Keratinocyte (primary cell): ENCODE measurements around the gene MGAT5B. TPM values are rescaled to one million over a fixed set of nuclear protein-coding genes. Genes with fewer than 3 reads are reported as not detected.

ENCODE experiments used
- DNase-seq: peaks from one replicate; pipeline ENCODE4 v3.0.0-alpha.2; 2011; ENCODE audit warnings: low read depth, missing footprints, low spot score
- FAIRE-seq: peaks from 2 replicates; lab custom pipeline; 2011; peaks lifted over from hg19 to GRCh38; lab: Jason Lieb, UNC
- H2AFZ ChIP-seq: 2 replicates; pipeline ENCODE4 v1.6.0; 2012; ENCODE audit warnings: low read length, control low read depth, inconsistent platforms; ENCODE audit not compliant: control insufficient read depth
- H3K27ac ChIP-seq: 2 replicates; pipeline ENCODE4 v1.5.1; 2011; ENCODE audit warnings: low read length; ENCODE audit not compliant: control insufficient read depth, insufficient read depth
- H3K27me3 ChIP-seq: 3 replicates; pipeline ENCODE4 v1.6.0; 2011; ENCODE audit warnings: low read length; ENCODE audit not compliant: control insufficient read depth, insufficient read depth; ENCODE audit errors: extremely low read depth
- H3K36me3 ChIP-seq, 2 experiments: 2 replicates in 1 of 2; 3 replicates in 1 of 2; pipeline ENCODE4 v1.5.1; 2011; ENCODE audit warnings: low read length in 2 of 2, mild to moderate bottlenecking in 1 of 2; ENCODE audit not compliant: control insufficient read depth in 2 of 2, insufficient read depth in 2 of 2; ENCODE audit errors: extremely low read depth in 1 of 2
- H3K4me1 ChIP-seq: 3 replicates; pipeline ENCODE4 v1.5.1; 2011; ENCODE audit warnings: low read length; ENCODE audit not compliant: control insufficient read depth, insufficient read depth; ENCODE audit errors: extremely low read depth
- H3K4me2 ChIP-seq: 3 replicates; pipeline ENCODE4 v1.6.0; 2011; ENCODE audit warnings: low read depth, low read length; ENCODE audit not compliant: control insufficient read depth, insufficient read depth; ENCODE audit errors: extremely low read depth
- H3K4me3 ChIP-seq, 3 experiments: fragments of 200-600 bp in 1 of 3; sonication (generic) in 1 of 3; 2 replicates in 2 of 3; 3 replicates in 1 of 3; pipeline ENCODE4 v1.5.1; 2011 to 2016; ENCODE audit warnings: low read length in 3 of 3, mild to moderate bottlenecking in 3 of 3, control low read depth in 2 of 3, inconsistent platforms in 1 of 3, low read depth in 1 of 3, mixed read lengths in 1 of 3, mixed run types in 1 of 3, moderate library complexity in 1 of 3; ENCODE audit not compliant: control insufficient read depth in 2 of 3, insufficient read depth in 2 of 3; ENCODE audit errors: extremely low read depth in 1 of 3
- H3K79me2 ChIP-seq: 2 replicates; pipeline ENCODE4 v1.6.0; 2012; ENCODE audit warnings: low read length; ENCODE audit not compliant: control insufficient read depth, insufficient read depth
- H3K9ac ChIP-seq: 3 replicates; pipeline ENCODE4 v1.6.0; 2011; ENCODE audit warnings: low read length; ENCODE audit not compliant: control insufficient read depth, insufficient read depth; ENCODE audit errors: extremely low read depth
- H3K9me1 ChIP-seq: 3 replicates; pipeline ENCODE4 v1.6.0; 2011; ENCODE audit warnings: low read length; ENCODE audit not compliant: control insufficient read depth, insufficient read depth; ENCODE audit errors: extremely low read depth
- H3K9me3 ChIP-seq: 2 replicates; pipeline ENCODE4 v1.5.1; 2012; ENCODE audit warnings: low read depth, low read length; ENCODE audit not compliant: control insufficient read depth
- H4K20me1 ChIP-seq: 3 replicates; pipeline ENCODE4 v1.6.0; 2011; ENCODE audit warnings: low read length; ENCODE audit not compliant: control insufficient read depth, insufficient read depth; ENCODE audit errors: extremely low read depth
- EZH2 ChIP-seq: IDR thresholded peaks from one replicate; pipeline ENCODE4 v1.6.1; 2012; ENCODE audit warnings: inconsistent platforms, mild to moderate bottlenecking, low read length, moderate library complexity
- dilution Hi-C: fragments of 300-500 bp; cut with MboI; formaldehyde crosslinking; loops from one replicate; pipeline ENCODE4 v1.7.0; 2020; ENCODE audit warnings: low sequenced_read_pairs; ENCODE audit not compliant: extremely low pct_ligation_motif_present
- polyA plus RNA-seq, 5 experiments: library from polyadenylated mRNA; depleted of rRNA in 3 of 5; stranded (reverse) in 3 of 5; stranded (forward) in 1 of 5; unstranded in 1 of 5; fragments of >200 nt; gene quantifications; 1 replicate in 1 of 5; 2 replicates in 3 of 5; 3 replicates in 1 of 5; pipeline versions ENCODE4 v1.2.1 to v1.2.3, GENCODE V29; 2011 to 2012; ENCODE audit warnings: missing spikeins in 2 of 5, low read depth in 1 of 5, low replicate concordance in 1 of 5
- TF ChIP-seq, protein P1 (sequence below), 3 experiments: IDR thresholded peaks in 1 of 3; conservative IDR thresholded peaks in 1 of 3; optimal IDR thresholded peaks in 1 of 3; 2 replicates in 2 of 3; 3 replicates in 1 of 3; pipeline versions ENCODE3 to v1.5.1; 2011; ENCODE audit warnings: low read length in 3 of 3, mild to moderate bottlenecking in 3 of 3, moderate library complexity in 2 of 3, control low read depth in 1 of 3, inconsistent platforms in 1 of 3; ENCODE audit not compliant: insufficient read depth in 2 of 3; ENCODE audit errors: extremely low read depth in 1 of 3

MGAT5B gene
- polyA plus RNA-seq, 1 donor (not counting 4 experiments of a cell fraction or from before 2014, with no cell fraction given): 0.29 TPM

- peaks cover 22% of the 10 kb centered on the region for H3K27me3 ChIP-seq
- no peaks in the 10 kb centered on the region for H3K79me2 ChIP-seq
- TF ChIP-seq, protein P1, sequence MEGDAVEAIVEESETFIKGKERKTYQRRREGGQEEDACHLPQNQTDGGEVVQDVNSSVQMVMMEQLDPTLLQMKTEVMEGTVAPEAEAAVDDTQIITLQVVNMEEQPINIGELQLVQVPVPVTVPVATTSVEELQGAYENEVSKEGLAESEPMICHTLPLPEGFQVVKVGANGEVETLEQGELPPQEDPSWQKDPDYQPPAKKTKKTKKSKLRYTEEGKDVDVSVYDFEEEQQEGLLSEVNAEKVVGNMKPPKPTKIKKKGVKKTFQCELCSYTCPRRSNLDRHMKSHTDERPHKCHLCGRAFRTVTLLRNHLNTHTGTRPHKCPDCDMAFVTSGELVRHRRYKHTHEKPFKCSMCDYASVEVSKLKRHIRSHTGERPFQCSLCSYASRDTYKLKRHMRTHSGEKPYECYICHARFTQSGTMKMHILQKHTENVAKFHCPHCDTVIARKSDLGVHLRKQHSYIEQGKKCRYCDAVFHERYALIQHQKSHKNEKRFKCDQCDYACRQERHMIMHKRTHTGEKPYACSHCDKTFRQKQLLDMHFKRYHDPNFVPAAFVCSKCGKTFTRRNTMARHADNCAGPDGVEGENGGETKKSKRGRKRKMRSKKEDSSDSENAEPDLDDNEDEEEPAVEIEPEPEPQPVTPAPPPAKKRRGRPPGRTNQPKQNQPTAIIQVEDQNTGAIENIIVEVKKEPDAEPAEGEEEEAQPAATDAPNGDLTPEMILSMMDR (optimal IDR thresholded peaks at IDR 0.05 in 1 of 3, IDR thresholded peaks at IDR 0.05 in 1 of 3, conservative IDR thresholded peaks at IDR 0.05 in 1 of 3; ENCODE audit: extremely low read depth in 1 of 3, insufficient read depth in 2 of 3, low read length in 3 of 3): no peak
- TF ChIP-seq EZH2: no peak
- dilution Hi-C loops: no loop called here
- H3K27ac ChIP-seq: no peak overlapping the region
- no peaks in the 10 kb centered on the region for H3K4me1 ChIP-seq
- no peak overlapping the region for H3K9ac ChIP-seq
- FAIRE-seq (no peak), DNase-seq (no peak)
- H3K9me1 ChIP-seq: no peaks in the 10 kb centered on the region
- H3K4me2 ChIP-seq: no peak overlapping the region
- no peaks in the 10 kb centered on the region for H3K9me3 ChIP-seq
- no peak overlapping the region for H3K4me3 ChIP-seq
- H4K20me1 ChIP-seq: no peaks in the 10 kb centered on the region
- no peak overlapping the region for H2AFZ ChIP-seq
- H3K36me3 ChIP-seq: no peaks in the 10 kb centered on the region
Measured at GRCh38 chr17:76824093-76824492, 44.1 kb upstream of the MGAT5B start.

DNA sequence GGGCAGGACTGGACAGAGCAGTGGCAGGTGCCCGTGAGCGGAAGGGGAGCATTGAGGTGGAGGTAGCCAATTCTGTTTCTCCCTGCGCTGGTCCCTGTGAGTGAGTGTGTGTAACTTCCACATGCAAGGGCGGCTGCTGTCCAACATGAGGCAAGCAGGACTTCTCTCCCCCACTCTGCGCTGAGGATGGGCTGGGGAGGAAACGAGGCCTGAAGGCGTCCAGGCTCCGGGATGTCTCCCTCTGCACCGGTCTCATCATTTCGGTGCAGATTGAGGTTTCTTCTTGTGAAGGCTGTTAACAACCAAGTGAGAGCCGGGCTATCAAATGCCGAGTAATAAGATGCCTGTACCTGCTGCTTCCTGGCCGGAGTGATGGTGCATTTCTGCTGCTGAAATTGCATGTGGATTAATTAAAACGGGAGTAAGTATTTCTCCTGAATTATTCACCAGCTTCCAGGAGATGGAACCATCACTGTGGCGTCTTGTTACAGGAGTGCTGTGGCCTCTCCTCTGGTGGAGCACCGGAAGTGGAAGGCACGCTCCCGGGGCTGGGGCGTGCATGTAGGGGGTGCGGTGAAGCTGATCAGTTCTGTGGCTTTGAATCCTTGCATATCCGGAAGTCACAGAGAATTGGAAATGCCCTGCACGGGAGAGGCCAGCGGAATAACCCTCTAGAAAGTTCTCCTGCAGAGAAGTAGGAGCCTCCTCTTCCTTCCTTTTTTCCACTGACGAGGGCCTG lies 41.7 kb upstream of the MGAT5B start:
- no peaks in the 10 kb centered on the region for H3K36me3 ChIP-seq
- no peaks in the 10 kb centered on the region for H4K20me1 ChIP-seq
- H3K4me2 ChIP-seq: no peak overlapping the region
- H3K4me3 ChIP-seq: no peak overlapping the region
- FAIRE-seq (no peak), DNase-seq (no peak)
- H2AFZ ChIP-seq: no peak overlapping the region
- no peaks in the 10 kb centered on the region for H3K9me1 ChIP-seq
- H3K79me2 ChIP-seq: no peaks in the 10 kb centered on the region
- H3K27ac ChIP-seq: no peak overlapping the region
- no peak overlapping the region for H3K9ac ChIP-seq
- H3K27me3 ChIP-seq: peaks cover 6% of the 10 kb centered on the region
- dilution Hi-C loops: no loop called here
- no peaks in the 10 kb centered on the region for H3K9me3 ChIP-seq
- no peak for TF ChIP-seq EZH2
- TF ChIP-seq, protein P1 (optimal IDR thresholded peaks at IDR 0.05 in 1 of 3, IDR thresholded peaks at IDR 0.05 in 1 of 3, conservative IDR thresholded peaks at IDR 0.05 in 1 of 3; ENCODE audit: extremely low read depth in 1 of 3, insufficient read depth in 2 of 3, low read length in 3 of 3): no peak
- H3K4me1 ChIP-seq: no peaks in the 10 kb centered on the region
